Vagina (tissue), 2 donors: ENCODE measurements around the gene CASZ1. TPM values are rescaled to one million over a fixed set of nuclear protein-coding genes. Genes with fewer than 3 reads are reported as not detected.

ENCODE experiments used
- DNase-seq, 2 donors: peaks; one replicate each; pipeline ENCODE4 v3.0.0-alpha.2; 2017; ENCODE audit errors: extremely low spot score in 2 of 2
- H3K27ac ChIP-seq: fragments of 200-600 bp; sonication (generic); one replicate; pipeline ENCODE4 v1.5.1; 2019
- H3K27me3 ChIP-seq: fragments of 200-600 bp; sonication (generic); one replicate; pipeline ENCODE4 v1.5.1; 2019
- H3K36me3 ChIP-seq, 2 donors: fragments of 200-600 bp; sonication (generic); one replicate each; pipeline ENCODE4 v1.5.1; 2017 to 2019
- H3K4me1 ChIP-seq: fragments of 200-600 bp; sonication (generic); one replicate; pipeline ENCODE4 v1.5.1; 2019
- H3K4me3 ChIP-seq, 2 donors: fragments of 200-600 bp; sonication (generic); 1 replicate in 1 of 2; 2 replicates in 1 of 2; pipeline ENCODE4 v1.5.1; 2016 to 2019
- H3K9me3 ChIP-seq: fragments of 200-600 bp; sonication (generic); one replicate; pipeline ENCODE4 v1.5.1; 2019
- POLR2A ChIP-seq, 2 donors: fragments of 450-650 bp; IDR thresholded peaks; one replicate each; pipeline ENCODE4 v1.6.1; 2017; ENCODE audit warnings: antibody characterized with exemption in 2 of 2, mild to moderate bottlenecking in 2 of 2, moderate library complexity in 2 of 2
- POLR2AphosphoS5 ChIP-seq, 2 donors: sonication (generic); formaldehyde crosslinking; IDR thresholded peaks; one replicate each; pipeline ENCODE4 v1.9.0; 2017; ENCODE audit warnings: antibody characterized with exemption in 2 of 2, mild to moderate bottlenecking in 2 of 2, low read depth in 1 of 2; ENCODE audit not compliant: insufficient read depth in 1 of 2
- intact Hi-C: fragments of 100-400 bp; cut with DNase I; formaldehyde crosslinking; loops from one replicate; pipeline ENCODE4 v1.15.1; 2023
- total RNA-seq: library from RNA; depleted of rRNA; stranded (reverse); fragments of >200 nt; gene quantifications from one replicate; pipeline ENCODE4 v1.2.3, GENCODE V29; 2016
- TF ChIP-seq, protein P1 (sequence below), 3 experiments: fragments of 450-650 bp in 2 of 3; fragments of 200-600 bp in 1 of 3; sonication (generic) in 1 of 3; IDR thresholded peaks; one replicate each; pipeline ENCODE4 v1.5.1; 2017 to 2019; ENCODE audit warnings: antibody characterized with exemption in 3 of 3, mild to moderate bottlenecking in 2 of 3, moderate library complexity in 2 of 3

CASZ1 gene
- total RNA-seq, 1 donor from 2014 or later, result 30.7 TPM

DNA sequence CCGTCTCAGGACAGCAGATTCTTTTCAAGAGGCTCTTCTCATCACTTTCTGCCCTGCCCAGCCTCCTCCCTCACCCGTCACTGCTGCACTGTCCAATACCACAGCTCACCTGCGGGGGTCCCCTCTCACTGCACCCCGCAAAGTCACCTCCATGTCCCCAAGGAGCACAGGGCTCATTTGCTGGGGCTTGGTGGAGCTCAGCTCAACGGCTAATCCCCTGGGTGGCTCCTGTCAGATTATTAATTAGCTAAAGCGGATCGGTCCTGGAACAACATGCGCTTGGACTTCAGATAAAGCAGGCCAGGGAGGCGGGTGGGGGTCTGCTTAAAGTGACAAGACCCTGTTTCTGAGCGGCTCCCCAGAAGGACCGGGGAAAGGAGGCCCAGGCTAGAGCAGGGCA lies 43.1 kb downstream of the CASZ1 start:
- intact Hi-C loops, result no loop called here
- Histone ChIP-seq H3K27me3 (no peaks in the 10 kb centered on the region), H3K4me1 (peaks cover 15% of the 10 kb centered on the region), H3K9me3 (no peaks in the 10 kb centered on the region), H3K36me3 (no peaks in the 10 kb centered on the region), H3K27ac (no peak overlapping the region), H3K4me3 (no peak overlapping the region)
- TF ChIP-seq, protein P1, sequence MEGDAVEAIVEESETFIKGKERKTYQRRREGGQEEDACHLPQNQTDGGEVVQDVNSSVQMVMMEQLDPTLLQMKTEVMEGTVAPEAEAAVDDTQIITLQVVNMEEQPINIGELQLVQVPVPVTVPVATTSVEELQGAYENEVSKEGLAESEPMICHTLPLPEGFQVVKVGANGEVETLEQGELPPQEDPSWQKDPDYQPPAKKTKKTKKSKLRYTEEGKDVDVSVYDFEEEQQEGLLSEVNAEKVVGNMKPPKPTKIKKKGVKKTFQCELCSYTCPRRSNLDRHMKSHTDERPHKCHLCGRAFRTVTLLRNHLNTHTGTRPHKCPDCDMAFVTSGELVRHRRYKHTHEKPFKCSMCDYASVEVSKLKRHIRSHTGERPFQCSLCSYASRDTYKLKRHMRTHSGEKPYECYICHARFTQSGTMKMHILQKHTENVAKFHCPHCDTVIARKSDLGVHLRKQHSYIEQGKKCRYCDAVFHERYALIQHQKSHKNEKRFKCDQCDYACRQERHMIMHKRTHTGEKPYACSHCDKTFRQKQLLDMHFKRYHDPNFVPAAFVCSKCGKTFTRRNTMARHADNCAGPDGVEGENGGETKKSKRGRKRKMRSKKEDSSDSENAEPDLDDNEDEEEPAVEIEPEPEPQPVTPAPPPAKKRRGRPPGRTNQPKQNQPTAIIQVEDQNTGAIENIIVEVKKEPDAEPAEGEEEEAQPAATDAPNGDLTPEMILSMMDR (IDR thresholded peaks at IDR 0.05), result no peak
- TF ChIP-seq POLR2A (IDR thresholded peaks at IDR 0.05), result no peak
- no peak for TF ChIP-seq POLR2AphosphoS5 (IDR thresholded peaks at IDR 0.05; ENCODE audit: insufficient read depth in 1 of 2, low read depth in 1 of 2)
- no peak for DNase-seq

DNA sequence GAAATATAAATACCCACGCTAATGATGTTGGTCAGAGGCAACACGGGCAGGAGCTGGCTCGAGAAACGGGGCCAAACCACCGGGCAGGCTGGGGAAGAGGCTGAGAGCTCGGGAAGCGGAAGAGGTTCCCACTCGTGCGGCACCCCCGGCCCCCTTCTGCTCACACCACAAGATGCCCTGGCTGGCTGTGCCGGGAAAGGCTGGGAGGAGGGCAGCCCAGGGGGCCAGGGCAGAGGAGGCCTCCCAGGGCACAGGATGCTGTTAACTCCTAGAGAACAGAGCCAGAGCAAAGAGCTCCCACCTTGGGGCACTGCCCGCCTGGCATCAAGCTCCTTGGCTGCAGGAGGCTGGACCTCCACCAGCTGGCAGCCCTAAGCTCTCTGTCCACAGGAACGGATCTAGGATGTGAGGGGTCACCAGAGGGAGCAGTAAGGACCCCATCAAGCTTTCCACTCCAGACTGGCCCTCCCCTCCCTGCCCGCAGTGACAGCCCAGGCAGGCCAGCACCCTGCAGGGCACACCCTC lies 44.8 kb downstream of the CASZ1 start:
- Histone ChIP-seq H3K9me3 (no peaks in the 10 kb centered on the region), H3K27ac (no peak overlapping the region), H3K27me3 (no peaks in the 10 kb centered on the region), H3K4me3 (no peak overlapping the region), H3K4me1 (peaks cover 21% of the 10 kb centered on the region), H3K36me3 (no peaks in the 10 kb centered on the region)
- intact Hi-C loops, result no loop called here
- no peak for DNase-seq
- TF ChIP-seq, protein P1 (IDR thresholded peaks at IDR 0.05), result no peak
- TF ChIP-seq POLR2A (IDR thresholded peaks at IDR 0.05), result no peak
- TF ChIP-seq POLR2AphosphoS5 (IDR thresholded peaks at IDR 0.05; ENCODE audit: insufficient read depth in 1 of 2, low read depth in 1 of 2), result no peak

DNA sequence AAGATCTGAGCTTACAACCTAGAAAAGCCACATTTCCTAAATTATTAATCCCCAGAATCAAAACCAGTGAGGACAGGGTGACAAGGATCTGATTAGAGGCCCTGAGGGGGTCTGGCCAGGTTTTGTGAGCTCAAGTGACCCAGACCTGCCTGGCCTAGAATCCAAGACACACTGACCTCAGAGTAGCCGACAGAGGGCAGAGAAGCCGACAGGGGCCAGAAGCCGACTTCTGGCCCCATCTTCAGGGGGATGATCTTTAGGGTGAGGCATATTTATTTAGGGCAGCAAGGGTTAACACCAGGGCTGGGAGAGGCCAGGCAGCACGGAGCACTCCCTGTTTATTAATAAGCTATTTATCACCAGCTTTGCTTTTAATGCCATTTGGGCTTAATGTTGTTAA lies 45.3 kb downstream of the CASZ1 start:
- TF ChIP-seq POLR2A (IDR thresholded peaks at IDR 0.05) (no peak), POLR2AphosphoS5 (IDR thresholded peaks at IDR 0.05; ENCODE audit: insufficient read depth in 1 of 2, low read depth in 1 of 2) (no peak)
- TF ChIP-seq, protein P1 (IDR thresholded peaks at IDR 0.05), result no peak
- H3K9me3 ChIP-seq, result no peaks in the 10 kb centered on the region
- no peaks in the 10 kb centered on the region for H3K36me3 ChIP-seq

DNA sequence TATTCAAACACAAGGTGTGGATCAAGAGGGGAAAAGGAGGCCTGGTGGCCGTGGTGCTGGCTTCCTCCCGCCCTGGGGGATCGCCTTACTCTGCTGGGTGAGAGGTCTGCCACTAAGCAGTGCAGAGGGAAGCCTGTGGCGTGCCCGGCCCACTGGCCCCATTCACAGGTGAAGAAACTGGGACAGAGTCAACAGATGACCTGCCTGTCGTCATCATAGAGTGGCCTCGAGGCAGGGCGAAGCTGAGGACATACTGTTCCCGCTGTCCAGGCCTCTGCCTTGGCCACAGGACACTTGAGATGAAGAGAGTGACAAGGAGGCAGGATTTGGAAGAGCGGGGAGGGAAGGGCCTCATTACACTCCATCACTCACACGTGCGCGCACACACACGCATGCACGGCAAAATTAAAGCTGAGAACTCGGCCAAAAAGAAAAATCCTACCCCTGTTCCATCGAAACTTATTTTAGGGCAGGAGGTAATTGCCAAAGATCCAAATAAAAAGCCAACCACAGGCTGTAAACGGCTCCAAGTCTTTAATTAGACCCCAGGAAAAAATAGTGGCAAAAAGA lies 50.5 kb downstream of the CASZ1 start:
- H3K4me3 ChIP-seq, result no peak overlapping the region
- H3K36me3 ChIP-seq, result no peaks in the 10 kb centered on the region
- no peak for DNase-seq
- H3K27ac ChIP-seq, result no peak overlapping the region
- H3K4me1 ChIP-seq, result peaks cover 26% of the 10 kb centered on the region
- no peaks in the 10 kb centered on the region for H3K27me3 ChIP-seq
- TF ChIP-seq POLR2AphosphoS5 (IDR thresholded peaks at IDR 0.05; ENCODE audit: insufficient read depth in 1 of 2, low read depth in 1 of 2) (no peak), POLR2A (IDR thresholded peaks at IDR 0.05) (no peak)
- TF ChIP-seq, protein P1 (IDR thresholded peaks at IDR 0.05), result no peak
- H3K9me3 ChIP-seq, result no peaks in the 10 kb centered on the region
- intact Hi-C loops, result no loop called here

More for the DNA sequence above, 45.3 kb downstream of the CASZ1 start:
- Histone ChIP-seq H3K4me3 (no peak overlapping the region), H3K27me3 (no peaks in the 10 kb centered on the region), H3K4me1 (peaks cover 21% of the 10 kb centered on the region), H3K27ac (no peak overlapping the region)
- intact Hi-C loops, result no loop called here
- DNase-seq, result no peak

DNA sequence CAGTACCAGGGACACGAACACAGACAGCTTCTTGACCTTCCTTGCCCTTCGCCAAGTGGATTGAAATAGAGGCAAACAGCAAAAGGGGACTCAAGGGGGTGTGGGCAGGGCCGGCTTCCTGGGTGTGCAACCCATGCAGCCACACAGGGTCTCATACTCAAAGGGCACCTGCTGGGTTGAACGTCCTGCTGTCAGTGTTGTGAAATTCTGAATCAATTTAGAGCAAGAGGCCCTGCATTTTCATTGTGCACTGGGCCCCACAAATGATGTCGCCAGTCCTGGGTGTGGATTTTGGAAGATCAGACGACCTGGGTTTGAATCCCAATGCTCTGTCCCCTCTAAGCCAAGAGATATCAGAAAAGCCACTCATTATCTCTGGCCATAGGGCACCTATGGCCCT lies 51.1 kb downstream of the CASZ1 start:
- Histone ChIP-seq H3K4me1 (peaks cover 26% of the 10 kb centered on the region), H3K36me3 (no peaks in the 10 kb centered on the region), H3K27ac (no peak overlapping the region), H3K9me3 (no peaks in the 10 kb centered on the region), H3K27me3 (no peaks in the 10 kb centered on the region), H3K4me3 (no peak overlapping the region)
- TF ChIP-seq POLR2AphosphoS5 (IDR thresholded peaks at IDR 0.05; ENCODE audit: insufficient read depth in 1 of 2, low read depth in 1 of 2), result no peak
- TF ChIP-seq, protein P1 (IDR thresholded peaks at IDR 0.05), result no peak
- no peak for TF ChIP-seq POLR2A (IDR thresholded peaks at IDR 0.05)
- no peak for DNase-seq
- intact Hi-C loops, result no loop called here
